Measurements from ENCODE around the gene KDM4B.
"Not testable (repeated sequence)": the region's sequence is repeated elsewhere in the genome, so short reads cannot be mapped to it uniquely, and the experiment has no call there.

Gene KDM4B

GRCh38 chr19:5016781-5017180 lies 47.9 kb downstream of the KDM4B start:
- FAIRE-seq, result no peak

- no peak for FAIRE-seq
Observed at GRCh38 chr19:5017235-5017634, 48.3 kb downstream of the KDM4B start.

GRCh38 chr19:5018224-5019015 lies 49.5 kb downstream of the KDM4B start:
- FAIRE-seq, result no peak

- FAIRE-seq, result no peak
Observed at GRCh38 chr19:5020368-5020767, 51.5 kb downstream of the KDM4B start.

- no peak for FAIRE-seq
Observed at GRCh38 chr19:5021046-5021445, 52.1 kb downstream of the KDM4B start.

- FAIRE-seq, result no peak
Observed at GRCh38 chr19:5022066-5022860, 53.4 kb downstream of the KDM4B start.

GRCh38 chr19:5023128-5023571 lies 54.2 kb downstream of the KDM4B start:
- FAIRE-seq, result no peak

- FAIRE-seq, result no peak
Observed at GRCh38 chr19:5024282-5024681, 55.4 kb downstream of the KDM4B start.

GRCh38 chr19:5025027-5025426 lies 56.1 kb downstream of the KDM4B start:
- FAIRE-seq, result no peak

GRCh38 chr19:5026706-5027273 lies 57.9 kb downstream of the KDM4B start:
- FAIRE-seq, result no peak

- no peak for FAIRE-seq
Observed at GRCh38 chr19:5028229-5028886, 59.4 kb downstream of the KDM4B start.

- not testable (repeated sequence) for FAIRE-seq
Observed at GRCh38 chr19:5029596-5029995, 60.7 kb downstream of the KDM4B start.

GRCh38 chr19:5030136-5030820 lies 61.4 kb downstream of the KDM4B start:
- no peak for FAIRE-seq

- FAIRE-seq, result no peak
Observed at GRCh38 chr19:5030822-5031221, 61.9 kb downstream of the KDM4B start.

- no peak for FAIRE-seq
Observed at GRCh38 chr19:5031231-5032100, 62.6 kb downstream of the KDM4B start.

- no peak for FAIRE-seq
Observed at GRCh38 chr19:5032101-5032967, 63.4 kb downstream of the KDM4B start.

GRCh38 chr19:5035105-5035761 lies 66.3 kb downstream of the KDM4B start:
- FAIRE-seq, result no peak

GRCh38 chr19:5035793-5036697 lies 67.1 kb downstream of the KDM4B start:
- no peak for FAIRE-seq

Data from endometrium (tissue), 2 donors.